OCI-LY7 (cell line): ENCODE data around the gene ANKRD33B.

Experiments used
- EZH2phosphoT487 ChIP-seq: fragments of 200-600 bp; sonication (generic); IDR thresholded peaks from 2 replicates; pipeline ENCODE4 v1.6.1; 2018; ENCODE audit warnings: low read depth, borderline replicate concordance, mild to moderate bottlenecking, mixed run types, antibody characterized with exemption, low read length, moderate library complexity, mixed read lengths
- TF ChIP-seq, protein P1 (sequence below): fragments of 200-600 bp; sonication (generic); conservative IDR thresholded peaks from 2 replicates; pipeline ENCODE4 v1.5.1; 2014; ENCODE audit warnings: mild to moderate bottlenecking, antibody characterized with exemption, low read length, moderate library complexity, mixed read lengths

GRCh38 chr5:10593531-10594181 is 29.8 kb downstream of the ANKRD33B start:
- TF ChIP-seq, protein P1, sequence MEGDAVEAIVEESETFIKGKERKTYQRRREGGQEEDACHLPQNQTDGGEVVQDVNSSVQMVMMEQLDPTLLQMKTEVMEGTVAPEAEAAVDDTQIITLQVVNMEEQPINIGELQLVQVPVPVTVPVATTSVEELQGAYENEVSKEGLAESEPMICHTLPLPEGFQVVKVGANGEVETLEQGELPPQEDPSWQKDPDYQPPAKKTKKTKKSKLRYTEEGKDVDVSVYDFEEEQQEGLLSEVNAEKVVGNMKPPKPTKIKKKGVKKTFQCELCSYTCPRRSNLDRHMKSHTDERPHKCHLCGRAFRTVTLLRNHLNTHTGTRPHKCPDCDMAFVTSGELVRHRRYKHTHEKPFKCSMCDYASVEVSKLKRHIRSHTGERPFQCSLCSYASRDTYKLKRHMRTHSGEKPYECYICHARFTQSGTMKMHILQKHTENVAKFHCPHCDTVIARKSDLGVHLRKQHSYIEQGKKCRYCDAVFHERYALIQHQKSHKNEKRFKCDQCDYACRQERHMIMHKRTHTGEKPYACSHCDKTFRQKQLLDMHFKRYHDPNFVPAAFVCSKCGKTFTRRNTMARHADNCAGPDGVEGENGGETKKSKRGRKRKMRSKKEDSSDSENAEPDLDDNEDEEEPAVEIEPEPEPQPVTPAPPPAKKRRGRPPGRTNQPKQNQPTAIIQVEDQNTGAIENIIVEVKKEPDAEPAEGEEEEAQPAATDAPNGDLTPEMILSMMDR, result no peak
- TF ChIP-seq EZH2phosphoT487, result no peak
